Rectal smooth muscle tissue (tissue), 1 donor: ENCODE measurements around the gene GPR160.
"Not testable (repeated sequence)": the region's sequence is repeated elsewhere in the genome, so short reads cannot be mapped to it uniquely, and the experiment has no call there.

Source experiments
- H3K27ac ChIP-seq: one replicate; pipeline ENCODE4 v1.7.0; 2013; ENCODE audit warnings: low read depth, low read length, inconsistent platforms
- H3K27me3 ChIP-seq: one replicate; pipeline ENCODE4 v1.7.0; 2013; ENCODE audit warnings: low read length; ENCODE audit not compliant: control insufficient read depth, insufficient read depth
- H3K36me3 ChIP-seq: one replicate; pipeline ENCODE4 v1.7.0; 2013; ENCODE audit warnings: low read length; ENCODE audit not compliant: control insufficient read depth, insufficient read depth
- H3K4me1 ChIP-seq: one replicate; pipeline ENCODE4 v1.7.0; 2013; ENCODE audit warnings: low read length; ENCODE audit not compliant: control insufficient read depth, insufficient read depth
- H3K4me3 ChIP-seq: one replicate; pipeline ENCODE4 v1.7.0; 2013; ENCODE audit warnings: low read length
- H3K9ac ChIP-seq: one replicate; pipeline ENCODE4 v1.7.0; 2013; ENCODE audit warnings: low read length

Gene GPR160

DNA sequence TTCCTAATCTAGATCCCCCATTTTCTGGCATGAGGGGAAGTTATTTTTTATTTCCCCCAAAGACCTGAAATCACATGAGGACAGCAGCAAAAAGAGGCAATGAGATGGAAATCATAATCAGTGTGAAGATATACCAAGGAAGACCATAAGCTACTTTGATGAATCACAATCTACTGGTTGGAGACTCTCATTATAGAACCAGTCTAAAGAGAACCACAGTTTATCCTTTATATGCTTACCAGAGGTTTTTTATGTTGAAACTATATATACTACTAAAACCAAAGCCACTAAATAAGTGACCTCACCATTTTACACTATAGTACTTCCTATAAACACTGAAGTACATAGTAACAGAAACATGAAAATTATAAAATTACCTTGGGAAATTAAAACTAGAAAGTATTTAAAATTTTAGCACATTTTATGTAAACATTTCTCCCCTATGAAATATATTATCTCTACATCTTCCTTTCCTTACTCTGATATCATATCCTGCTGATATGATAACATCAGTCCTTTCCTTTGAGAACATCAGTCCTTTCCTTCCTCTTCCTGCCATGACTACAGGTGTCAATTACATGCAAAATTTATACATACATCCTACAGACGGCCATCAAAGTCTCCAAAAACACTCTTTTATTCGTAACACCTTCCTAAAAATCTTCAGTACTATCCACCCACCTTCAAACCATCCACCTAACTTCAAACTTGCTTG is 71.9 kb downstream of the GPR160 start:
- Histone ChIP-seq H3K9ac (no peak overlapping the region), H3K36me3 (peaks cover 5% of the 10 kb centered on the region), H3K27ac (no peak overlapping the region), H3K4me1 (no peaks in the 10 kb centered on the region), H3K4me3 (no peak overlapping the region), H3K27me3 (no peaks in the 10 kb centered on the region)

DNA sequence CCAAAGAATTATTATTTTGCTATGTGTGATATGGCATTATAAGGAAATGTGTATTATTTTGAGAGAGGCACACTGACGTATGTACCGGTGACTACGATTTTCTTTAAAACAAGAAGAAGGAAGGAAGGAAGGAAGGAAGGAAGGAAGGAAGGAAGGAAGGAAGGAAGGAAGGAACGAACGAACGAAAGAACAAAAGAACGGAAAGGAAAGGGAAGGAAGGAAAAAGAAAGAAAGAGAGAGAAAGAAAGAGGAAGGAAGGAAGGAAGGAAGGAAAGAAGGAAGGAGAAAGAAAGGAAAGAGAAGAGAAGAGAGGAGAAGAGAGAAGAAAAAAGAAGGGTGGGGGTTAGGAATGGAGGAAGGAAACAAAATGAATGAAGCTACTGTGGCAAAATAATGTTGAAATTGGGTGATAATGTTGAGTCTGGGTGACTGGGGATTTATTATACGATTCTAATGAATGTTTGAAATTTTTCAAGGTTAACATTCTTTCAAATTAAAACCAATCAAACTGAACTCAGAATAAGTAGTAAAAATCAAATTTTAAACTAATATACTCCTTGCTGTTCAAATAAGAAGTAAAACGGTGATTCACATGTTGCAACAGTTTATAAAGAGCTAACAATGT is 73.5 kb downstream of the GPR160 start:
- no peak overlapping the region for H3K27ac ChIP-seq
- H3K36me3 ChIP-seq = peaks cover 12% of the 10 kb centered on the region

GRCh38 chr3:170114165-170114564 is 76.4 kb downstream of the GPR160 start:
- H3K4me3 ChIP-seq, H3K4me1 ChIP-seq, H3K9ac ChIP-seq, H3K27ac ChIP-seq, H3K27me3 ChIP-seq: not testable (repeated sequence)
- peaks cover 12% of the 10 kb centered on the region for H3K36me3 ChIP-seq

More for the DNA sequence above, 73.5 kb downstream of the GPR160 start:
- H3K9ac ChIP-seq = no peak overlapping the region
- H3K4me3 ChIP-seq = no peak overlapping the region
- H3K27me3 ChIP-seq = no peaks in the 10 kb centered on the region
- no peaks in the 10 kb centered on the region for H3K4me1 ChIP-seq

DNA sequence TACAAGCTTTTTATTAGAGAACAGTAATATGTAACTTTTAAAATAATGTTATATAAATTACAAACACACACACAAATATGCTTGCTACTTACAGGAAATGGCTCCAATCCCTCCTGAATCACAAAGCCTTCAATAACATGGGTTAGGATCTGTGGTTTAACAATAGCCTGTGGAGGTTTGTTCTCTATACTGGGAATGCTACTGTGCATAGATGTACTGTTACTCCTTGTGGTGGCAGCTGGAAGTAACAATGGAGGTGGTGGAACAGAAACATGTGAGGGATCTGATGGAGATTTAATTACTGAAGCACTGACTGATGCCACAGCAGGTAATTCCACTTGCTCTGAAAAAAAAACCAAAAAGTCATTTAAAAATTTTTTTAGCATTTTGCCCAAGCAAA is 79.3 kb downstream of the GPR160 start:
- Histone ChIP-seq H3K27ac (no peak overlapping the region), H3K27me3 (no peaks in the 10 kb centered on the region), H3K4me3 (no peak overlapping the region), H3K9ac (no peak overlapping the region), H3K4me1 (no peaks in the 10 kb centered on the region), H3K36me3 (peaks cover 21% of the 10 kb centered on the region)

DNA sequence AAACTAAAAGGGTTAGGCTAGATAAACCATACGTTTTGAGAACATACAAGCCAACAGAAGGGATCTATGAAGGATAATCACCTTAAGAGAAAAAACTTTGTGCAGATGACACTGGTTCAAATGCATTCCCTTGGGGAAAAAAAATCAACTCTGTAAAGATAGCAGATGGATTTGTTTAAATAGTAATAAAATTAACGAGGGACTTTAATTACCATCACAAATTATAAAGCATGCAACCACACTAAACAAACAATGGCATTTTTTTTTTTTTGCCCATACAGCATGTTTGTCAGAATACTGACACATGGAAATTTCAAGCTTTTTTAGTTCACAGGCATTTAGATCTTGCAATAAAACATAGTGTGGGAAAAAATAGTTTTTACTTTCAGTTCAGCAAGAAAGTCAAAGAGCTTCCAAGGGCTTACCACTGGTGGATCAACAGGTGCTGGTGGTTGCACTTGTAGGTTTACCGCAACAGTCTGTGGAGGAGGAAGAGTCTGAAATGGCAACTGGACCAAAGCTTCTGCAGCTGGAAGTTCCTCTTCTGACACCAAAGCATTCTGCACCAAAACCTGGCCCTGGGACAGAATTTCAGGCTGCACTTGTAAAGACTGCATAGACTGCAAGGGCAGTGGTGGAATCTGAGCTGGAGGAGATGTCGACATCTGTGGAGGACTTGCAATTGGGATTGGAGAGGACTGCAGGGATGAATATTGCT is 90.6 kb downstream of the GPR160 start:
- no peak overlapping the region for H3K9ac ChIP-seq
- H3K27me3 ChIP-seq = no peaks in the 10 kb centered on the region
- H3K36me3 ChIP-seq = peaks cover 18% of the 10 kb centered on the region
- H3K4me1 ChIP-seq = no peaks in the 10 kb centered on the region
- no peak overlapping the region for H3K27ac ChIP-seq
- no peak overlapping the region for H3K4me3 ChIP-seq

GRCh38 chr3:170128977-170129431 is 91.2 kb downstream of the GPR160 start:
- H3K27ac ChIP-seq = no peak overlapping the region
- no peak overlapping the region for H3K9ac ChIP-seq
- no peaks in the 10 kb centered on the region for H3K4me1 ChIP-seq
- H3K27me3 ChIP-seq = no peaks in the 10 kb centered on the region
- H3K4me3 ChIP-seq = no peak overlapping the region
- H3K36me3 ChIP-seq = peaks cover 18% of the 10 kb centered on the region

DNA sequence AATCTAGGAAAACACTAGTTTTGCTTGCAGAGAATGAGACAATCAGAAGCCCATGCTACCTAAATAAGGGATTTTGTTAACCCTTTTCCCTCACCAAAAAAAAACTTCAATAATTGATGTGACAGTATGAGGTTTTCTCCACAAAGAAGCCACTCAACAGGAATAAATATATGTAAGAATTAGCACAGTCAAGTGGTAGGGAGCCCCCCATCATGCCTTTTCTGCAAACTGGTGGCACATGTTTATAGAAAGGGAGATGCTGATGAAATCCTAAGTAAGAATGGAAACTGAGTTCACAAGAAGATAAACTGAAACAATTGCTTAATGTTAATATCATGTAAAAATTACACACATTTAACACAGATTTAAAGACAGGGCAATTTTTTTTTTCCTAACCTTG is 92.7 kb downstream of the GPR160 start:
- H3K4me1 ChIP-seq = no peaks in the 10 kb centered on the region
- peaks cover 18% of the 10 kb centered on the region for H3K36me3 ChIP-seq
- H3K27ac ChIP-seq = no peak overlapping the region

DNA sequence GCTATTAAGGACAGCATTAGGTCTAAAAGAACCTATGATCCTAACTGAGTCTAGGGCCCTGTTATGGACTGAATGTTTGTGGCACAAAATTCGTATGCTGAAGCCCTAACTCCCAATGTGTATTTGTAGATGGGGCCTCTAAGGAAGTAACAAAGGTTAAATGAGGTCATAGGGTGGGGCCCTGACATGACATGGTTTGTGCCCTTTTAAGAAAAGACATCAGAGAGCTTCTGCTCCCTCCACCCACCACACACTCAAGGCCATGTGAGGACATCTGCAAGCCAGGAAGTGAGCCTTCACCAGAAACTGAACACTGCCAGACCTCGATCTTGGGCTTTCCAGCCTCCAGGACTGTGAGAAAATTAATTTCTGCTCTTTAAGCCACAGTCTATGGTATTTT is 94.5 kb downstream of the GPR160 start:
- no peaks in the 10 kb centered on the region for H3K4me1 ChIP-seq
- no peak overlapping the region for H3K27ac ChIP-seq
- H3K9ac ChIP-seq = no peak overlapping the region
- peaks cover 18% of the 10 kb centered on the region for H3K36me3 ChIP-seq
- H3K27me3 ChIP-seq = no peaks in the 10 kb centered on the region
- no peak overlapping the region for H3K4me3 ChIP-seq

More for the DNA sequence above, 92.7 kb downstream of the GPR160 start:
- Histone ChIP-seq H3K9ac (no peak overlapping the region), H3K27me3 (no peaks in the 10 kb centered on the region), H3K4me3 (no peak overlapping the region)
